RPMI8226 (cell line): ENCODE data around the gene UBXN11.
"Not testable (repeated sequence)": the region's sequence is repeated elsewhere in the genome, so short reads cannot be mapped to it uniquely, and the experiment has no call there.

Experiments
- DNase-seq: peaks from one replicate; pipeline ENCODE4 v3.0.0-alpha.2; 2015

The UBXN11 gene

GRCh38 chr1:26302733-26303405, 3.6 kb downstream of the UBXN11 start:
- no peak for DNase-seq

GRCh38 chr1:26300578-26301275, 5.7 kb downstream of the UBXN11 start:
- no peak for DNase-seq

GRCh38 chr1:26297791-26298124, 8.7 kb downstream of the UBXN11 start:
- DNase-seq = no peak

GRCh38 chr1:26297057-26297790, 9.2 kb downstream of the UBXN11 start:
- DNase-seq = no peak

GRCh38 chr1:26296340-26297056, 9.9 kb downstream of the UBXN11 start:
- DNase-seq = no peak

GRCh38 chr1:26295194-26296138, 11.0 kb downstream of the UBXN11 start:
- DNase-seq = no peak

- DNase-seq = no peak
These were observed 12.4 kb downstream of the UBXN11 start for GRCh38 chr1:26293911-26294463.

- DNase-seq = not testable (repeated sequence)
These were observed 13.7 kb downstream of the UBXN11 start for GRCh38 chr1:26292735-26293134.

GRCh38 chr1:26291939-26292338, 14.5 kb downstream of the UBXN11 start:
- no peak for DNase-seq

- DNase-seq = no peak
These were observed 15.0 kb downstream of the UBXN11 start for GRCh38 chr1:26291433-26291832.

- no peak for DNase-seq
These were observed 15.6 kb downstream of the UBXN11 start for GRCh38 chr1:26290882-26291261.

GRCh38 chr1:26290122-26290881, 16.1 kb downstream of the UBXN11 start:
- no peak for DNase-seq

GRCh38 chr1:26289158-26290059, 17.0 kb downstream of the UBXN11 start:
- peak; percentile 21 for DNase-seq

- DNase-seq = peak; percentile 43
These were observed 18.0 kb downstream of the UBXN11 start for GRCh38 chr1:26288311-26288941.

- no peak for DNase-seq
These were observed 18.6 kb downstream of the UBXN11 start for GRCh38 chr1:26287811-26288210.

- DNase-seq = no peak
These were observed 19.3 kb downstream of the UBXN11 start for GRCh38 chr1:26287033-26287711.

GRCh38 chr1:26286064-26286416, 20.4 kb downstream of the UBXN11 start:
- no peak for DNase-seq

- peak; percentile 84 for DNase-seq
These were observed 20.9 kb downstream of the UBXN11 start for GRCh38 chr1:26285366-26286063.
